HepG2 (cell line): ENCODE data around the gene PDE2A. TPM values are rescaled to one million over a fixed set of nuclear protein-coding genes. Genes with fewer than 3 reads are reported as not detected.

Experiments used
- ATAC-seq: fragments of 200-7000 bp; cut with Tn5 transposase; 3 replicates; pipeline ENCODE4 v1.9.1; 2020; ENCODE audit warnings: mild to moderate bottlenecking, moderate library complexity
- BruUV-seq: library from RNA; stranded (reverse); fragments of 400-500 nt; replicated peaks from 2 replicates; lab custom pipeline; 2021; lab: Mats Ljungman, UMichigan
- CTCF ChIA-PET: fragments of 300-600 bp; formaldehyde crosslinking; extraction: SDS; loops from one replicate; lab custom pipeline; 2021; ENCODE audit warnings: low total read pairs, inconsistent platforms, low intra/inter-chr PET ratio; lab: Yijun Ruan, JAX
- POLR2A ChIA-PET: fragments of 350-600 bp; sonication (Branson Sonifier 250); formaldehyde crosslinking; loops from one replicate; lab custom pipeline; 2020; ENCODE audit warnings: antibody characterized with exemption, inconsistent platforms; lab: Yijun Ruan, JAX
- DNase-seq: peaks from one replicate; pipeline ENCODE4 v3.0.0-alpha.2; 2015; ENCODE audit warnings: low spot score
- FAIRE-seq: peaks from 3 replicates; lab custom pipeline; 2011; peaks lifted over from hg19 to GRCh38; lab: Jason Lieb, UNC
- H2AFZ ChIP-seq: one replicate; pipeline ENCODE4 v1.6.1; 2011; ENCODE audit warnings: low read length, inconsistent platforms
- H3K27ac ChIP-seq: fragments of 300-600 bp; 3 replicates; pipeline ENCODE4 v1.8.0; 2011; ENCODE audit warnings: mixed run types, mild to moderate bottlenecking, mixed read lengths, low read length, inconsistent platforms; ENCODE audit not compliant: insufficient read depth; ENCODE audit errors: extremely low read length
- H3K27me3 ChIP-seq, 2 experiments: fragments of 200-600 bp in 1 of 2; 2 replicates in 1 of 2; 3 replicates in 1 of 2; pipeline versions ENCODE4 v1.6.0 to v1.8.0; 2011; ENCODE audit warnings: low read length in 2 of 2, mild to moderate bottlenecking in 2 of 2, moderate library complexity in 2 of 2, inconsistent platforms in 1 of 2; ENCODE audit not compliant: insufficient read depth in 2 of 2, control insufficient read depth in 1 of 2
- H3K36me3 ChIP-seq, 2 experiments: fragments of 200-600 bp in 1 of 2; replicated peaks in 1 of 2; 2 replicates in 1 of 2; 3 replicates in 1 of 2; pipeline versions ENCODE4 v1.5.1 to v1.8.0; 2011; ENCODE audit warnings: low read length in 2 of 2, inconsistent platforms in 1 of 2; ENCODE audit not compliant: insufficient read depth in 2 of 2, control insufficient read depth in 1 of 2
- H3K4me1 ChIP-seq: 2 replicates; pipeline ENCODE4 v1.5.1; 2012; ENCODE audit warnings: low read length, inconsistent platforms; ENCODE audit not compliant: insufficient read depth
- H3K4me2 ChIP-seq: 2 replicates; pipeline ENCODE4 v1.6.0; 2011; ENCODE audit warnings: low read depth, low read length, inconsistent platforms
- H3K4me3 ChIP-seq, 3 experiments: fragments of 200-600 bp in 1 of 3; sonication (generic), shearing (Covaris generic) in 1 of 3; replicated peaks in 1 of 3; 2 replicates each; pipeline ENCODE4 v1.5.1; 2011 to 2016; ENCODE audit warnings: low read length in 3 of 3, inconsistent platforms in 2 of 3, low read depth in 2 of 3, mild to moderate bottlenecking in 2 of 3, control low read depth in 1 of 3, mixed read lengths in 1 of 3; ENCODE audit not compliant: insufficient read depth in 1 of 3
- H3K79me2 ChIP-seq: one replicate; pipeline ENCODE4 v1.6.1; 2011; ENCODE audit warnings: low read length, inconsistent platforms; ENCODE audit not compliant: insufficient read depth
- H3K9ac ChIP-seq: 2 replicates; pipeline ENCODE4 v1.6.0; 2011; ENCODE audit warnings: mild to moderate bottlenecking, low read depth, low read length, inconsistent platforms; ENCODE audit not compliant: insufficient read depth
- H3K9me3 ChIP-seq: 2 replicates; pipeline ENCODE4 v1.5.1; 2012; ENCODE audit warnings: mild to moderate bottlenecking, low read length
- H4K20me1 ChIP-seq: 2 replicates; pipeline ENCODE4 v1.6.0; 2011; ENCODE audit warnings: inconsistent platforms, mild to moderate bottlenecking, low read length, moderate library complexity; ENCODE audit not compliant: insufficient read depth
- DNMT3B ChIP-seq: conservative IDR thresholded peaks from 2 replicates; pipeline ENCODE4 v1.6.1; 2016; ENCODE audit warnings: missing biosample characterization, control low read depth
- EEA1 ChIP-seq: sonication (generic); formaldehyde crosslinking; IDR thresholded peaks from 2 replicates; pipeline ENCODE4 v1.5.1; 2020; ENCODE audit warnings: mild to moderate bottlenecking, missing genetic modification reagents, borderline replicate concordance
- KDM5A ChIP-seq: fragments of 200-600 bp; sonication (generic); IDR thresholded peaks from 2 replicates; pipeline ENCODE4 v1.7.0; 2018; ENCODE audit warnings: antibody characterized with exemption, mild to moderate bottlenecking, low read length, borderline replicate concordance
- NONO ChIP-seq, 2 experiments: fragments of 450-650 bp in 1 of 2; sonication (generic) in 1 of 2; formaldehyde crosslinking in 1 of 2; IDR thresholded peaks in 1 of 2; conservative IDR thresholded peaks in 1 of 2; 2 replicates each; pipeline versions ENCODE4 v1.6.1 to v1.8.0; 2017 to 2022; ENCODE audit warnings: mild to moderate bottlenecking in 1 of 2, missing genetic modification reagents in 1 of 2, moderate library complexity in 1 of 2
- PITX1 ChIP-seq: sonication (generic); formaldehyde crosslinking; IDR thresholded peaks from 2 replicates; pipeline ENCODE4 v1.5.1; 2020; ENCODE audit warnings: mild to moderate bottlenecking, missing genetic modification reagents
- PRMT3 ChIP-seq: sonication (generic); formaldehyde crosslinking; IDR thresholded peaks from 2 replicates; pipeline ENCODE4 v1.8.1; 2022; ENCODE audit warnings: low read depth, mild to moderate bottlenecking, moderate library complexity, missing genetic modification reagents, borderline replicate concordance
- RBFOX2 ChIP-seq: fragments of 200-400 bp; formaldehyde crosslinking; IDR thresholded peaks from 2 replicates; pipeline ENCODE4 v1.6.1; 2017; ENCODE audit warnings: low read depth, mild to moderate bottlenecking, low read length
- REL ChIP-seq: sonication (generic); formaldehyde crosslinking; conservative IDR thresholded peaks from 2 replicates; pipeline ENCODE4 v1.8.0; 2022; ENCODE audit warnings: mild to moderate bottlenecking, missing genetic modification reagents, moderate library complexity
- WIZ ChIP-seq: sonication (generic); formaldehyde crosslinking; IDR thresholded peaks from 2 replicates; pipeline ENCODE4 v1.5.1; 2020; ENCODE audit warnings: mild to moderate bottlenecking, missing genetic modification reagents
- ZMYM4 ChIP-seq: sonication (generic); formaldehyde crosslinking; IDR thresholded peaks from 2 replicates; pipeline ENCODE4 v1.8.1; 2023; ENCODE audit warnings: mild to moderate bottlenecking, missing genetic modification reagents
- ZNF350 ChIP-seq: sonication (generic); formaldehyde crosslinking; IDR thresholded peaks from 2 replicates; pipeline ENCODE4 v1.4.0; 2020; ENCODE audit warnings: mild to moderate bottlenecking, low read depth, missing genetic modification reagents, borderline replicate concordance
- ZNF768 ChIP-seq: sonication (generic); formaldehyde crosslinking; IDR thresholded peaks from 2 replicates; pipeline ENCODE4 v1.4.0; 2020; ENCODE audit warnings: missing genetic modification reagents
- WGBS: methylation state at CpG from one replicate; pipeline ENCODE4 v1.1.6; 2017; ENCODE audit warnings: low lambda C conversion rate; 5-methylcytosine and 5-hydroxymethylcytosine counted together
- in situ Hi-C: cut with HindIII; loops from 2 replicates; pipeline ENCODE4 v1.10.0; 2017; ENCODE audit warnings: low pct_unique_long_range_greater_than_20kb; ENCODE audit not compliant: extremely low pct_ligation_motif_present
- intact Hi-C: fragments of 100-400 bp; cut with micrococcal nuclease; formaldehyde crosslinking; loops from one replicate; pipeline ENCODE4 v1.10.0; 2022; ENCODE audit not compliant: unreplicated experiment
- microRNA counts: library from miRNA; unstranded; fragments of <30 nt; microRNA quantifications from one replicate; lab custom pipeline; 2015
- microRNA-seq: library from miRNA; unstranded; fragments of <30 nt; microRNA quantifications from one replicate; pipeline ENCODE4, GENCODE V29; 2020
- polyA plus RNA-seq, 8 experiments: library from polyadenylated mRNA; depleted of rRNA in 3 of 8; stranded (reverse) in 7 of 8; unstranded in 1 of 8; fragments of >200 nt; fragmentation: Illumina TruSeq in 4 of 8; extraction: Trizol in 4 of 8; gene quantifications; 2 replicates each; pipeline versions ENCODE4 v1.2.1 to v1.2.3, GENCODE V29; 2011 to 2016; ENCODE audit warnings: low read depth in 4 of 8, missing spikeins in 1 of 8, mixed read lengths in 1 of 8; ENCODE audit not compliant: insufficient read depth in 1 of 8
- small RNA-seq, 3 experiments: library from RNA; depleted of rRNA; stranded (forward); fragments of <200 nt; gene quantifications; one replicate each; pipeline ENCODE3, GENCODE V24; 2012; ENCODE audit warnings: low read depth in 2 of 3, low replicate concordance in 1 of 3; ENCODE audit not compliant: insufficient read length in 3 of 3, insufficient read depth in 2 of 3
- total RNA-seq, 5 experiments: library from RNA; depleted of rRNA; stranded (reverse); fragments of >200 nt; fragmentation: Illumina TruSeq; extraction: Trizol; gene quantifications; 2 replicates each; pipeline ENCODE4 v1.2.3, GENCODE V29; 2016; ENCODE audit warnings: low read depth in 1 of 5

The PDE2A gene
- total and polyA plus RNA-seq, 2 of the 13 experiments (the other 11 are each of a cell fraction or from before 2014, with no cell fraction given) = 3.1 TPM; not detected in 1

DNA sequence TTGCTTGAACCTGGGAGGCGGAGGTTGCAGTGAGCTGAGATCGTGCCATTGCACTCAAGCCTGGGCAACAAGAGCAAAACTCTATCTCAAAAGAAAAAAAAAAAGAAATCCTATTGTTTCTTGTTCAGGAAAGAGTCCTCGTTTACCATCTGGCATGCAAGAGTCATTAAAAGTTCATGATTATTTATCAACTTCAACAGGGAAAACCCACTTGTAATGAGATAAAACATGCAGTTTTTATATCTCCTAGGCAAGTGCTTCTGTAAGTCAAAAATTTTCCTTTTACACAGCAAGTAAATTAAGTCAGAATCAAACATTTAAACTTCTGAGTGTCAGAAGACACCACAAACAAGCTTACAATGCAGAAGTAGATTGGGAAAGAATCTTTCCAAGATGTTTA is 145.2 kb downstream of the PDE2A start (continued):
- TF ChIP-seq NONO (IDR thresholded peaks at IDR 0.05) (no peak), NONO (CRISPR knock-in tag; conservative IDR thresholded peaks at IDR 0.05) (no peak), EEA1 (CRISPR knock-in tag) (no peak), ZNF350 (CRISPR knock-in tag) (no peak), DNMT3B (CRISPR knock-in tag) (no peak), REL (CRISPR knock-in tag) (no peak), ZMYM4 (CRISPR knock-in tag) (no peak), ZNF768 (CRISPR knock-in tag) (no peak), WIZ (CRISPR knock-in tag) (no peak)

DNA sequence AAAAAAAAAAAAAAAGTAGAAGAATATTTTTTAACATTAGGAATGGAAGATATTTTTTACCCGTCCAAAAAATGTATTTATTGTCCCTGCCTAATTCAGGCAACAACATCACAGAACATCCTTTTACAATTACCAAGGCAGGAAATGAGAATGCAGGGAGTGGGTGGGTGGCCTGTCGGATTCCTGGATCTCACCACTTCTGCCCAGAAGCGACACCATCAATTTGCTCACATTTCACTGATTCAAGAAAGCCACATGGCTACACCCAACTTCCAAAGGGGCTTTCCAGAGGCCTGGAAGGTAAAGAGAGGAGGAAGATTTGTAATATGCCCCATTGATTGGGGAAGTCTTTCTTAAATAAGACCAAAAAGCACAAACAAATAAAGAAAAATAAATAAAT is 146.1 kb downstream of the PDE2A start:
- H3K4me3 ChIP-seq = no peak overlapping the region
- ATAC-seq = no peak
- no peaks in the 10 kb centered on the region for H3K36me3 ChIP-seq
- no TSS peak for BruUV-seq
- H2AFZ ChIP-seq = no peak overlapping the region
- 25% methylated on average over 3 of the region's 3 CpGs for WGBS
- intact Hi-C loops = no loop called here
- no peak overlapping the region for H3K4me2 ChIP-seq
- H3K27ac ChIP-seq = no peak overlapping the region
- ChIA-PET POLR2A (no interaction called here), CTCF (no interaction called here)
- DNase-seq = no peak
- no peaks in the 10 kb centered on the region for H4K20me1 ChIP-seq
- peaks cover 0 to 3% of the 10 kb centered on the region in 2 experiments; a peak in 3 of 5 replicates for H3K27me3 ChIP-seq
- H3K9ac ChIP-seq = no peak overlapping the region
- H3K9me3 ChIP-seq = no peaks in the 10 kb centered on the region
- no peaks in the 10 kb centered on the region for H3K4me1 ChIP-seq
- no peak for FAIRE-seq
- TF ChIP-seq RBFOX2 = no peak
- no peak for TF ChIP-seq PITX1 (CRISPR knock-in tag)
- TF ChIP-seq KDM5A = no peak
- TF ChIP-seq PRMT3 (CRISPR knock-in tag) = no peak
- H3K79me2 ChIP-seq = no peaks in the 10 kb centered on the region
- in situ Hi-C loops = no loop called here

MicroRNAs encoded within 50 kb of the gene (microRNA counts, 767-probe panel; counts per million panel counts)
- microRNA hsa-miR-139-3p (lab: Ali Mortazavi, UCI) = not detected
- not detected for microRNA hsa-miR-139-5p (lab: Ali Mortazavi, UCI)

Small RNA genes lying within 50 kb of the gene (microRNA-seq; reads per million reads assigned to microRNA genes)
- gene MIR139 = 106 reads per million, percentile 73 among the genes with 10 or more reads in this experiment

Small RNA genes lying within 50 kb of the gene (small RNA-seq; reads per million reads assigned to genes)
- gene MIR139 (1.3 to 130 (median 26.0) reads per million in 3 experiments), gene RNU7-105P (0 reads per million in 3 experiments)

Other genes starting within 250 kb of the PDE2A start
- 22.0 and 29.5 TPM in 2 replicates for gene CLPB, start 239.9 kb downstream of the PDE2A start, total RNA-seq (2016; rRNA removed; fragmentation: Illumina TruSeq; extraction: Trizol)
- gene CLPB, start 239.9 kb downstream of the PDE2A start, polyA plus RNA-seq (2011; rRNA removed) = 11.8 and 15.6 TPM in 2 replicates
- 55.2 and 55.5 TPM in 2 replicates for gene ARAP1, start 78.0 kb upstream of the PDE2A start, total RNA-seq (2016; rRNA removed; fragmentation: Illumina TruSeq; extraction: Trizol)
- 43.2 and 64.0 TPM in 2 replicates for gene ARAP1, start 78.0 kb upstream of the PDE2A start, polyA plus RNA-seq (2011; rRNA removed)
- gene STARD10, start 119.6 kb upstream of the PDE2A start, total RNA-seq (2016; rRNA removed; fragmentation: Illumina TruSeq; extraction: Trizol) = 248 and 341 TPM in 2 replicates
- gene STARD10, start 119.6 kb upstream of the PDE2A start, polyA plus RNA-seq (2011; rRNA removed) = 260 and 311 TPM in 2 replicates
- 0.79 and 6.2 TPM in 2 replicates for gene ATG16L2, start 140.0 kb upstream of the PDE2A start, total RNA-seq (2016; rRNA removed; fragmentation: Illumina TruSeq; extraction: Trizol)
- 14.8 and 19.3 TPM in 2 replicates for gene ATG16L2, start 140.0 kb upstream of the PDE2A start, polyA plus RNA-seq (2011; rRNA removed)